GM18951 (cell line): ENCODE results near the gene LY6G6F.

Experiments
- POLR2A ChIP-seq: IDR thresholded peaks from 4 replicates; pipeline ENCODE4 v1.6.1; 2011; ENCODE audit warnings: mild to moderate bottlenecking; ENCODE audit not compliant: insufficient read length, insufficient read depth; ENCODE audit errors: extremely low read depth
- in situ Hi-C: fragments of 300-500 bp; cut with MboI; formaldehyde crosslinking; loops from one replicate; pipeline ENCODE4 v1.12.0; 2022; ENCODE audit warnings: low sequenced_read_pairs, mixed read lengths, inconsistent platforms; ENCODE audit not compliant: unreplicated experiment

The LY6G6F gene

DNA sequence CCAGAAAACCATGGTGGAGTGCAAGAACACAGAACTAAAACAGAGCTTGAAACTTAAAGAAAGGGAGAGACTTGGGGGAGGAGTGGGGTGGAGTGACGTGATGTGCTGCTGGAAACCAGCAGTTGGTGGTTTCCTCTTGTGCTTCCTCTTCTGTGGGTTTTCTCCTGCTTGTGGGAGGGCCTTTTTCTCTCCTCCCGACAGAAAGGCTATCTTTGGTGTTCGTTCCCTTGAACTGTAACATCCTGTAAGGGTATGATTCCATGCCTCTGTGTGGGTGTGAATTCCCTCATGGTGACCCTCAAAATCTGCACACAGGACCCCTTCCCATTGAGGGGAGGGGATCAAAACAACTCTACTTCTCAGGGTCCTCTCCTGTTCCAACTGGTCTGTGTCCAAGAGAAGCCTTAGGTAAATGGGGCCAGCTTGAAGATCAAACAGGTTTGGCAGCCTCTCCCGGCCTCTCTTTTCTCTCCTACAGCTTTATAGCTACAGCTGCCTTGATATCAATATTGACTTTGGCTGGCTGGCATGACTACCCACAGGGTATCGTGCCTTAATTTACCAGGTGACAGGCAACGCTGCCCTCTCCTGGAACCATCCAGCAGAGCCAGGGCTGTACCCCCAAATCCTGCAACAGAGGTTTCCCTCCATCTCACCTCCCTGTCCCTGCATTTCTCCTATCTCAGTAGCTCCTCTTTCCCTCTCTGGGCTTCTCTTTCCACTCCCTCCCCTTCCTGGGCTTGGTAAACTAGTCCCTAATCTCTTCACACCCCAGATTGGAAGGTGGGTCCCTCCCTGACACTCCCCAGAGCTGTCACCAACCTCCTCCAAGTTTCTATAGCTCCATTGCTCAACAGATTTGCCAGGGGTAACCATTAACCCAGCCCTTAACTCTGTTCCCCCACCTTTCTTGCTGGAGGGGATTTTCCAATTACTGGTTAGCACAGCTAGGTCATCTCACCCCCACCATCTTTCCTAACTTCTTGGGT is 31.6 kb downstream of the LY6G6F start:
- in situ Hi-C loops = no loop called here
- TF ChIP-seq POLR2A = peak; percentile 63

DNA sequence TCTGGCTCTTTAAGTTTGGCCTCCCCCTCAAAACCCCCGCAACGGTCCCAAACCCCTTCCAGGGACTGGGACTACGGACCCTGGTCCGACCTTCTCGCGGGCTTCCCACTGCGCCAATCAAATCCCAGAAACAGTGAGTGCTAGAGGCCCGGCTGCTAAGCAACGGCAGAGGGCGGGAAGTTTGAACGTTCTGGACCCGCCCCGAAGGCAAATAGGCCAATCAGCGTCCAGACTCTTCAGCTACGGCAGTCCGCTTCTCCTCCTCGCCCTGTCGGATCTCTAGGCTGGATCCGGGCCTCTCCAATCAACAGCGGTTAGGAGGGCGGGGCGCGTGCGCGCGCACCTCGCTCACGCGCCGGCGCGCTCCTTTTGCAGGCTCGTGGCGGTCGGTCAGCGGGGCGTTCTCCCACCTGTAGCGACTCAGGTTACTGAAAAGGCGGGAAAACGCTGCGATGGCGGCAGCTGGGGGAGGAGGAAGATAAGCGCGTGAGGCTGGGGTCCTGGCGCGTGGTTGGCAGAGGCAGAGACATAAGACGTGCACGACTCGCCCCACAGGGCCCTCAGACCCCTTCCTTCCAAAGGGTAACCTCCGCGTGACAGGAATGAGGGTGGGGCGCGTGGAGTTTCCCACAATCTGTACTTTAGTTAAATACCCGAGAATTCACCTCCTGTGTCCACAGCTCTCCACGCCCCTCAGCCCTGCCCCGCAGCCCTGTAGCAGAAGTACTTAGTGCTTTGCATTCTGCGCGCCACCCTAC is 33.2 kb downstream of the LY6G6F start, which contains the start of gene MSH5:
MSH5 (plus strand) TSS at position 367 of the 758 bp plus-strand sequence. CDS start 462 bp downstream, outside the sequence.
- in situ Hi-C loops = no loop called here
- TF ChIP-seq POLR2A = peak; percentile 65

DNA sequence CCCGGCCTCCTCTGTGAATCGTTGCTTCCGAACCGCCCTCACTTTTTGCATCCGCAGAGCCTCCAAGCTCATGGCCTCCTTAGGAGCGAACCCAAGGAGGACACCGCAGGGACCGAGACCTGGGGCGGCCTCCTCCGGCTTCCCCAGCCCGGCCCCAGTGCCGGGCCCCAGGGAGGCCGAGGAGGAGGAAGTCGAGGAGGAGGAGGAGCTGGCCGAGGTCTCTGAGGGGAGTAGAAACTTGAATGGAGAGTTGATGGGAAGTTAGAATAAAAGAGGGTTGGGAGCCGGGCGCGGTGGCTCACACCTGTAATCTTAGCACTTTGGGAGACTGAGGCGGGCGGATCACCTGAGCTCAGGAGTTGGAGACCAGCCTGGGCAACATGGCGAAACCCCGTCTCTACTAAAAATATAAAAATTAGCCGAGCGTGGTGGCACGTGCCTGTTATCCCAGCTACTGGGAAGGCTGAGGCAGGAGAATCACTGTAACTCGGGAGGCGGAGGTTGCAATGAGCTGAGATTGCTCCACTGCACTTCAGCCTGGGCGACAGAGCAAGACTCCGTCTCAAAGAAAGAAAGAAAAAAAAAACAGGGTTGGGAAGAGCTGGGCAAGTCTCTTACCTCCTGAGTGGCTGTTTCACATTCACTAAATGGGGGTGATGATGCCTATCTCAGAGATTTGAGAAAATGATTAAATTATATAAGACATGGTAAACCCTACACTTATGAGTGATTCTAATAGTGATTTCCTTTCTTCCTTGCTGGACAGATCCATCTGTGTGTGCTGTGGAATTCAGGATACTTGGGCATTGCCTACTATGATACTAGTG is 33.9 kb downstream of the LY6G6F start:
- in situ Hi-C loops = no loop called here
- no peak for TF ChIP-seq POLR2A

DNA sequence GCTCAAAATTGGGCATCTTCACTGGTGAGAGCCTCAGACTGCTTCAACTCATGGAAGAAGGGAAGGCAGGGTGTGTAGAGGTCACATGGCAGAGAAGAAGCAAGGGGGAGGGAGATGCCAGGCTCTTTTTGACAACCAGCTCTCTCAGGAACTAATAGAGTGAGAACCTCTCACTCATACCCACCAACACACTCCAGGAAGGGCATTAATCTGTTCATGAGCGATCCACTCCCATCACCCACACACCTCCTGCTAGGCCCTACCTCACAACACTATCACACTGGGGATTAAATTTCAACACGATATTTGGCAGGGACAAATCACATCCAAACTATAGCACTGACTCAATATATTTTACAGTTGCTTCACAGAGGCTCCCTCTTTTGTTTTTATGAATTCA is 35.1 kb downstream of the LY6G6F start:
- in situ Hi-C loops = no loop called here
- no peak for TF ChIP-seq POLR2A

DNA sequence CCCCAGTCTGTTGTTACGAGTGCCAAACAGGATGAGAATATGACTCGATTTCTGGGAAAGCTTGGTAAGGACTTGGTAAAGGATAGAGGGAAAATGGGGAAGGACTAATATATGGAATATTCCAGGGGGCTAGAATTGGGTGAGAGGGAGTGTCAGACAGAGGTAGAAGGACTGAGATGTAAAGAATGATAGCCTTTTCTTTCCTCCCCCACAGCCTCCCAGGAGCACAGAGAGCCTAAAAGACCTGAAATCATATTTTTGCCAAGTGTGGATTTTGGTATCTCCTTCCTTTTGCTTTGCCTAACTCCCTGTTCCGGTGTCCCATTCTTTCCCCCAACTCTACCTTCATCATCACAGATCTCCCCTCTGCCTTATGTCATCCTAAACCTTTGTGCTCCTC is 36.2 kb downstream of the LY6G6F start:
- no peak for TF ChIP-seq POLR2A
- in situ Hi-C loops = no loop called here

DNA sequence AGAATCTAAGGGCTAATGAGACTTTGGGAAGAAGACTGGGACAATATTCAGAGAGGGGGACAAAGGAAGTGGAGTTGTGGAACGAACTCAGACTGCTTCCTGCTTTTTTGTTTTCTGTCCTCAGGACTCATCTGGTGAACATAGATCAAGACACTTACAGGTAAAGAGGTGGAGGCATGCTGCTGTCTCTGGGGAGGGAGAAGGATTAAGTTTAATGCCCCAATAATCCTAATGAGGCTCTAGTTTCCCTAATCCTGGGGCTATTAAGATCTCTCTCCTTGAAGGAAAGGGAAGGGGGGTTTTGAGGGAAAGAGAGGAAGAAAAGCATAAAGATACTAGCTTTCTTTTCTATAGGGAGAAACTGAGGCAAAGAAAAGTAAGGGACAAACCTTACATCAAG is 37.8 kb downstream of the LY6G6F start:
- in situ Hi-C loops = no loop called here
- TF ChIP-seq POLR2A = no peak

DNA sequence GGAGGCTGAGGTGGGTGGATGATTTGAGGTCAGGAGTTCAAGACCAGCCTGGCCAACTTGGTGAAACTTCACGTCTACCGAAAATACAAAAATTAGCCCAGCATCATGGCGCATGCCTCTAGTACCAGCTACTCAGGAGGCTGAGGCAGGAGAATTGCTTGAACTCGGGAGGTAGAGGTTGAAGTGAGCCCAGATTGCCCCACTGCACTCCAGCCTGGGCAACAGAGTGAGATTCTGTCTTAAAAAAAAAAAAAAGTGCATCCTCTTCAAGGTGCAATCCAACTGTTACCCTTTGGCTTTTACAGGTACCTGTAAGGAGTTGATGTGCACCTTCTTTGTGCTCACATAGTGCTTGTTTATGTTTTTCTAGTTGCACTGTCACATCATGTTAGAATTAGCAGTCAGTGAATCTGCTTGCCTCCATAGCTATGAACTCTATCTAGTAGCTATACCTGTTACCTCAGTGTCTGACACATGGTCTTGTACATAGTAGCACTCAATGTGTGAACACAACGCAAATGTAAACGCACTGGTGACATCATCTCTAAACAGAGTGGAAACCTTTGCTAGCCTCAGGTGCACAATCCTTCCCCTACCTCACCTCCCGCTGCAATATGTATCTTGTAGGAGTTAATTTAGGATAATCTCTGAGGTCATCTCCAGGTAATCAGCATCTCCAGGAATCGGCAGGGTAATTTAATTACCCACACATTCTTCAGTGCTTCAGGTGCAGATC is 42.8 kb downstream of the LY6G6F start:
- TF ChIP-seq POLR2A = no peak
- in situ Hi-C loops = no loop called here

DNA sequence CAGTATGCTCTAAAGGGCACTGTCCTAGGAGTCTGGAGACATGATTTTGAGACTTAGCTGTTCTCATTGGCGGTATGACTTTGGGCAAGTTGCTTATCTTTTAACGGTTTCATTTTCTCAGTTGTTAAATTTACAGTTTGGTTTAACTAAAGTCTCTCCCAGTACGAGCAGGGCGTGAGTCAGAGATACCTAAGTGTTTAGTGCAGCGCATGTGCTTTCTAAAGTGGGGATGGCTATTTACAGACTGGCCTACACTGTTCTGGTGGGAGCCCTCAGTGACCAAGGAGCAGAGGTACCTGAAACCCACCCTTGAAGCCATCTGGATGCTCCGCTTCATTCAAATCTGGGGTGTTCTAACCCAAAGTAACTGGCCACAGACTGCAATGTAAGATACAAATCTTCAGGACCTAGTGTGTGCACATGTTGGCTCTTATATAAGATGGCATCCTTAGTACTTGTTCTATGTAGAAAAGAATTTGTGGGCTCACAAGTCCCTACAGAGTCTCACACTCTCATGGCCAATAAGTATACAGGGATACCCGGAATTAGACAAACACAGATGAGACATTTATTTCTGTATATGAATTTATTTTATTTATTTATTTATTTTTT is 43.9 kb downstream of the LY6G6F start:
- in situ Hi-C loops = no loop called here
- no peak for TF ChIP-seq POLR2A

DNA sequence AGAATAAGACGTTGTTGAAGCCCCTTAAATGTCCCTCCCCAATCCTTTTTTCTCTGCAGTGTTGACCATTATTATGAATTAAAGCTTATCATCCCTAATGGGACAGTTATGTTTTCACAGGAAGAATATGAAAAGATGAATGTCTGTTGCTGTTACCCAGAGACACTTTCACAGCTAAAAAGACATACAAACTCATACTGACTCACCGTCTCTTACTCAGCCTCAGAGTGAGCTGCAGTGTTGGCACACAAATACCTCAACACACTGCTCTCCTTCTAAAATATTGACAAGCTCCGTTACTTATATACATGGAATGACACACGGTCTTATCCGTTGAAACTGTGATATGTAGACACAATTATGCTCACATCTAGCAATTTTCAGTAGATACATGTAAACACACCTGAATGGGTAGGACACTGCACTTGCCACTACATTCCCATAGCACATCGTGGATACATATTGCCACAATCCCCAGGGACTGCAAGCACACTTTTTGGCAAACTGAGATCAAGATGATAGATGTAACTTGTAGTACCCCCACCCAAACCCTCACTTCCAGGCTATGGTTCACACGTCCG is 46.2 kb downstream of the LY6G6F start:
- no peak for TF ChIP-seq POLR2A
- in situ Hi-C loops = no loop called here

DNA sequence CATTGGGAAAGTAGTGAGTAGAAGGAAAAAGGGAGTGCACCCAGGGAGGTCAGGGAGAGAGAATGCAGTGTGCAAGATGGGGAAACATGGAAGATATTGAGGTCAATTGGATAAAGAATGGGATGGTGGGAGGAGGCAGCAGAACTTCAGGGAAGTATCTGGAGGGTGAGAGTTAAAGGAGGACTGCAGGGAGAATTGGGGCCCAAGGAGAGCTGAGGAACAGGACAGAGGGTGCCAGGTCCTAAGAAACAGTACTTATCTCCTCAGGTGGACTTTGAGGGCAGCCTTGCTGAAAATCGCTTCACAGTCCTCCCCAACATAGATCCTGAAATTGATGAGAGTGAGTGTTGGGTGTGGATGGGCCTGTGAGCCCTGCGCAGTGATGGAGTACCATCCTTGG is 51.6 kb downstream of the LY6G6F start:
- no peak for TF ChIP-seq POLR2A
- in situ Hi-C loops = no loop called here
